Activated CD4-positive, alpha-beta memory T cell treated with anti-CD3 and anti-CD28 coated beads for 36 hours (primary cell): ENCODE results near the gene PHTF1. TPM values are rescaled to one million over a fixed set of nuclear protein-coding genes. Genes with fewer than 3 reads are reported as not detected.

Experiments used
- CTCF ChIA-PET: fragments of 350-600 bp; sonication (Branson Sonifier 250); formaldehyde crosslinking; loops from one replicate; lab custom pipeline; 2021; ENCODE audit warnings: antibody characterized with exemption, inconsistent platforms; lab: Charles Lee
- POLR2A ChIA-PET: fragments of 350-600 bp; sonication (Branson Sonifier 250); formaldehyde crosslinking; loops from one replicate; lab custom pipeline; 2021; ENCODE audit warnings: antibody characterized with exemption; lab: Charles Lee
- DNase-seq: peaks from one replicate; pipeline ENCODE4 v3.0.0-alpha.2; 2020
- H3K27ac Mint-ChIP-seq: one replicate; pipeline ENCODE4 v1.8.0; 2021; ENCODE audit warnings: mixed read lengths
- H3K27me3 Mint-ChIP-seq: one replicate; pipeline ENCODE4 v1.8.0; 2021; ENCODE audit warnings: mixed read lengths
- H3K36me3 Mint-ChIP-seq: one replicate; pipeline ENCODE4 v1.8.0; 2021; ENCODE audit warnings: mixed read lengths
- H3K4me1 Mint-ChIP-seq: one replicate; pipeline ENCODE4 v1.8.0; 2021; ENCODE audit warnings: low read depth, mixed read lengths
- H3K4me3 Mint-ChIP-seq: one replicate; pipeline ENCODE4 v1.8.0; 2021; ENCODE audit warnings: mild to moderate bottlenecking, mixed read lengths
- H3K9me3 Mint-ChIP-seq: one replicate; pipeline ENCODE4 v1.8.0; 2021; ENCODE audit warnings: mixed read lengths
- intact Hi-C: fragments of 100-400 bp; cut with micrococcal nuclease; formaldehyde crosslinking; loops from one replicate; pipeline ENCODE4 v1.15.1; 2023
- total RNA-seq, 2 experiments: library from RNA; stranded (reverse); gene quantifications; one replicate each; pipeline ENCODE4 v1.2.3, GENCODE V29; 2021

Gene PHTF1
- total RNA-seq, 2 experiments from 2014 or later: 12.6 to 12.9 TPM

GRCh38 chr1:113660088-113660487, 99.2 kb downstream of the PHTF1 start:
- CTCF ChIA-PET: no interaction called here
- POLR2A ChIA-PET: no interaction called here
- intact Hi-C loops: no loop called here
- no peak for DNase-seq
- Mint-ChIP-seq H3K9me3 (no peaks in the 10 kb centered on the region), H3K27ac (no peak overlapping the region), H3K4me1 (no peaks in the 10 kb centered on the region), H3K4me3 (no peak overlapping the region), H3K36me3 (peaks cover 1% of the 10 kb centered on the region), H3K27me3 (no peaks in the 10 kb centered on the region)

GRCh38 chr1:113659556-113659955, 99.7 kb downstream of the PHTF1 start:
- intact Hi-C loops: no loop called here
- H3K9me3 Mint-ChIP-seq: no peaks in the 10 kb centered on the region
- ChIA-PET CTCF (no interaction called here), POLR2A (no interaction called here)
- DNase-seq: no peak
- no peak overlapping the region for H3K4me3 Mint-ChIP-seq
- H3K4me1 Mint-ChIP-seq: no peaks in the 10 kb centered on the region
- no peaks in the 10 kb centered on the region for H3K27me3 Mint-ChIP-seq
- peaks cover 1% of the 10 kb centered on the region for H3K36me3 Mint-ChIP-seq
- no peak overlapping the region for H3K27ac Mint-ChIP-seq

- Mint-ChIP-seq H3K4me1 (no peaks in the 10 kb centered on the region), H3K27me3 (no peaks in the 10 kb centered on the region), H3K36me3 (peaks cover 1% of the 10 kb centered on the region), H3K4me3 (no peak overlapping the region), H3K27ac (no peak overlapping the region), H3K9me3 (no peaks in the 10 kb centered on the region)
- no peak for DNase-seq
- ChIA-PET POLR2A (no interaction called here), CTCF (no interaction called here)
- intact Hi-C loops: no loop called here
Measured at GRCh38 chr1:113659035-113659434, 100.3 kb downstream of the PHTF1 start.

GRCh38 chr1:113657556-113658063, 101.7 kb downstream of the PHTF1 start:
- Mint-ChIP-seq H3K36me3 (peaks cover 1% of the 10 kb centered on the region), H3K27ac (no peak overlapping the region), H3K4me3 (no peak overlapping the region), H3K4me1 (no peaks in the 10 kb centered on the region), H3K9me3 (no peaks in the 10 kb centered on the region), H3K27me3 (no peaks in the 10 kb centered on the region)
- DNase-seq: no peak
- POLR2A ChIA-PET: no interaction called here
- intact Hi-C loops: no loop called here
- CTCF ChIA-PET: no interaction called here

GRCh38 chr1:113657126-113657525, 102.2 kb downstream of the PHTF1 start:
- H3K4me3 Mint-ChIP-seq: no peak overlapping the region
- peaks cover 1% of the 10 kb centered on the region for H3K36me3 Mint-ChIP-seq
- H3K27me3 Mint-ChIP-seq: no peaks in the 10 kb centered on the region
- no peak overlapping the region for H3K27ac Mint-ChIP-seq
- ChIA-PET POLR2A (no interaction called here), CTCF (no interaction called here)
- H3K9me3 Mint-ChIP-seq: no peaks in the 10 kb centered on the region
- DNase-seq: no peak
- intact Hi-C loops: no loop called here
- H3K4me1 Mint-ChIP-seq: no peaks in the 10 kb centered on the region

GRCh38 chr1:113654883-113655282, 104.4 kb downstream of the PHTF1 start:
- Mint-ChIP-seq H3K4me3 (no peak overlapping the region), H3K4me1 (no peaks in the 10 kb centered on the region), H3K9me3 (no peaks in the 10 kb centered on the region), H3K36me3 (peaks cover 1% of the 10 kb centered on the region), H3K27ac (no peak overlapping the region), H3K27me3 (no peaks in the 10 kb centered on the region)
- intact Hi-C loops: no loop called here
- ChIA-PET CTCF (no interaction called here), POLR2A (no interaction called here)
- DNase-seq: no peak

GRCh38 chr1:113653741-113654140, 105.5 kb downstream of the PHTF1 start:
- Mint-ChIP-seq H3K4me1 (no peaks in the 10 kb centered on the region), H3K27ac (no peak overlapping the region), H3K4me3 (no peak overlapping the region), H3K9me3 (no peaks in the 10 kb centered on the region), H3K36me3 (no peaks in the 10 kb centered on the region), H3K27me3 (no peaks in the 10 kb centered on the region)
- intact Hi-C loops: no loop called here
- CTCF ChIA-PET: no interaction called here
- POLR2A ChIA-PET: no interaction called here
- no peak for DNase-seq

- ChIA-PET CTCF (no interaction called here), POLR2A (no interaction called here)
- H3K27ac Mint-ChIP-seq: no peak overlapping the region
- no peak for DNase-seq
- intact Hi-C loops: no loop called here
- no peaks in the 10 kb centered on the region for H3K27me3 Mint-ChIP-seq
- H3K4me1 Mint-ChIP-seq: no peaks in the 10 kb centered on the region
- H3K9me3 Mint-ChIP-seq: no peaks in the 10 kb centered on the region
- no peaks in the 10 kb centered on the region for H3K36me3 Mint-ChIP-seq
- H3K4me3 Mint-ChIP-seq: no peak overlapping the region
Measured at GRCh38 chr1:113652771-113653170, 106.5 kb downstream of the PHTF1 start.

- no peak for DNase-seq
- Mint-ChIP-seq H3K4me1 (no peaks in the 10 kb centered on the region), H3K36me3 (peaks cover 8% of the 10 kb centered on the region), H3K27ac (no peak overlapping the region), H3K4me3 (no peak overlapping the region), H3K9me3 (no peaks in the 10 kb centered on the region), H3K27me3 (no peaks in the 10 kb centered on the region)
- CTCF ChIA-PET: no interaction called here
- intact Hi-C loops: no loop called here
- POLR2A ChIA-PET: no interaction called here
Measured at GRCh38 chr1:113648478-113648877, 110.8 kb downstream of the PHTF1 start.

GRCh38 chr1:113647164-113647563, 112.1 kb downstream of the PHTF1 start:
- H3K4me3 Mint-ChIP-seq: no peak overlapping the region
- ChIA-PET CTCF (no interaction called here), POLR2A (no interaction called here)
- intact Hi-C loops: no loop called here
- H3K4me1 Mint-ChIP-seq: no peaks in the 10 kb centered on the region
- no peak for DNase-seq
- peaks cover 8% of the 10 kb centered on the region for H3K36me3 Mint-ChIP-seq
- no peaks in the 10 kb centered on the region for H3K27me3 Mint-ChIP-seq
- no peaks in the 10 kb centered on the region for H3K9me3 Mint-ChIP-seq
- H3K27ac Mint-ChIP-seq: no peak overlapping the region

Other genes starting within 250 kb of the PHTF1 start
- 10 to 100 TPM; 17.5 to 18.5 TPM for gene RSBN1, start 53.0 kb upstream of the PHTF1 start, total RNA-seq
- gene PTPN22, start 112.2 kb upstream of the PHTF1 start, total RNA-seq: 10 to 100 TPM; 45.2 to 45.7 TPM
- gene BCL2L15, start 128.1 kb upstream of the PHTF1 start, total RNA-seq: under 1 TPM; 0.22 to 0.93 TPM
- 10 to 100 TPM; 41.4 to 42.2 TPM for gene AP4B1, start 145.3 kb upstream of the PHTF1 start, total RNA-seq
- gene DCLRE1B, start 145.8 kb upstream of the PHTF1 start, total RNA-seq: 10 to 100 TPM; 19.4 to 19.6 TPM
- 10 to 100 TPM; 55.3 to 55.7 TPM for gene HIPK1, start 169.8 kb upstream of the PHTF1 start, total RNA-seq
- under 1 TPM in 1 of 2 experiments, not detected in 1; 0.21 TPM for gene OLFML3, start 220.0 kb upstream of the PHTF1 start, total RNA-seq